GM12873 (cell line): ENCODE data around the gene CNGA1.

ENCODE experiments used
- TF ChIP-seq, protein P1 (sequence below): IDR thresholded peaks from 2 replicates; pipeline ENCODE4 v1.5.1; 2012; ENCODE audit warnings: low read depth, mild to moderate bottlenecking, moderate library complexity, low read length, control low read depth; ENCODE audit not compliant: insufficient read depth; ENCODE audit errors: missing control alignments

The CNGA1 gene

DNA sequence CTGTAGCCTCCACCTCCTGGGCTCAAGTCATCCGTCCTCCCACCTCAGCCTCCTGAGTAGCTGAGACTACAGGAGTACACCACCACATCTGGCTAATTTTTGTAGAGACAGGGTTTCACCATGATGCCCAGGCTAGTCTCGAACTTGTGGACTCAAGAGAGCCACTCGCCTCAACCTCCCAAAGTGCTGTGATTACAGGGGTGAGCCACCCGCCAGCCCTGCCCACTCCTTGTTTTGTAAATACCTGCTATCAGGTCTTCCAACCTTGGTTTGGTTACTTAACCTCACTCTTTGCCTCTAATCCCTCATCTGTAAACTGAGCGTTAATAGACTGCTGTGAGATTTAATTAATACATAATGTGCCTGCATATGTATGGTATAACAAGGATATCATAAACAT is 803 bp downstream of the CNGA1 start:
- TF ChIP-seq, protein P1, sequence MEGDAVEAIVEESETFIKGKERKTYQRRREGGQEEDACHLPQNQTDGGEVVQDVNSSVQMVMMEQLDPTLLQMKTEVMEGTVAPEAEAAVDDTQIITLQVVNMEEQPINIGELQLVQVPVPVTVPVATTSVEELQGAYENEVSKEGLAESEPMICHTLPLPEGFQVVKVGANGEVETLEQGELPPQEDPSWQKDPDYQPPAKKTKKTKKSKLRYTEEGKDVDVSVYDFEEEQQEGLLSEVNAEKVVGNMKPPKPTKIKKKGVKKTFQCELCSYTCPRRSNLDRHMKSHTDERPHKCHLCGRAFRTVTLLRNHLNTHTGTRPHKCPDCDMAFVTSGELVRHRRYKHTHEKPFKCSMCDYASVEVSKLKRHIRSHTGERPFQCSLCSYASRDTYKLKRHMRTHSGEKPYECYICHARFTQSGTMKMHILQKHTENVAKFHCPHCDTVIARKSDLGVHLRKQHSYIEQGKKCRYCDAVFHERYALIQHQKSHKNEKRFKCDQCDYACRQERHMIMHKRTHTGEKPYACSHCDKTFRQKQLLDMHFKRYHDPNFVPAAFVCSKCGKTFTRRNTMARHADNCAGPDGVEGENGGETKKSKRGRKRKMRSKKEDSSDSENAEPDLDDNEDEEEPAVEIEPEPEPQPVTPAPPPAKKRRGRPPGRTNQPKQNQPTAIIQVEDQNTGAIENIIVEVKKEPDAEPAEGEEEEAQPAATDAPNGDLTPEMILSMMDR = no peak

DNA sequence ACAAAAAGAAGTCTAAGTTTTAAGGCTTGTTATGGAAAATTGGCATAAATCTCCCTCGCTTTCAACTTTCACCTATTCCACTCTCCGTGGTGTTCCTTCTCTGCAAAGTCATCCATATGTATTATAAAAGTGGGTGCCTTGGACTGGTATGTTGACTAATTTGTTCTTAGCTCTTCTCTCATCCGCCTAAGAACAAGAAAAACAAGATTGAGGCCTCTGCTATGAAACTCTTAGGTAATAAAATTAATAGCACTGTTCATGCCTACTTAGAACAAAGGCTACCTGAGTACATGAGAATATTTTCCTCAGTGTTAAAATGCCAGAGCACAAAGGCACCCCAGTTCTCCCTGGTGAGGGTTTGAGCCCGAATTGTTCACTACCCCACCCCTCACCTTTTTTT is 1.3 kb downstream of the CNGA1 start:
- TF ChIP-seq, protein P1 = no peak

DNA sequence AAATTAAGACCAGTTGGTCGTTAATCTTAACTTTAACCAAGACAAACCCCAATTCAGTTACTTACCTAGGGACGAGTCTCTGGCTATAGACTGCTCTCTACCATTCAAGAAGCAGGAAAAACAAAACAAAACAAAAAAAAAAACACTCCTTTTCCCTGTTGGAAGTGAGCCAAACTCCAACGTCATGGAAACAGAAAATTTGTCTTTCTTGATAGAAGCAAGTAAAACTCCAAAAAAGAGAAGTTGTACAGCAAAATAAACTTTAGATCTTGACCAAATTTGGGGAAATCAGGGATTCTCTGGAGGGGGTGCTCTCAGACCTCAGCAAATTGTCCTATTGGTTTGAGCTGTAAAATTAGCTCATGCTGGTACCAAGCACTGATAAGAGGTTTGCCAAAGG is 3.7 kb downstream of the CNGA1 start:
- TF ChIP-seq, protein P1 = no peak

DNA sequence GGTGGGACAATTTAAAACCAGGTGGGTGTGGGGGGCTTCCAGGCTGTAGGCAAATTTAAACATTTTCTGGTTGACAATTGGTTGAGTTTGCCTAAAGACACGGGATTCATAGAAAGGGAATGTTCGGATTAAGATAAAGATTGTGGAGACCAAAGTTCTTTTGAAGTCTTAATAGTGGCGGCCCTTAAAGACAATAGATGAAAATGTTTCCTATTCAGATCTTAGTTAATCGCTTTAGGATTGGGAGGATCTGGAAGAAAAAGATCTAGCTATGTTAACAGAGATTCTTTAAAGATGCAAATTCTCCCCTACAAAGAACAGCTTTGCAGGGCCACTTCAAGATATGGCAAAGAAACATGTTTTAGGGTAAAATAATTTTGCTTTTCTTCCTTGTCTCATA is 4.8 kb downstream of the CNGA1 start:
- TF ChIP-seq, protein P1 = no peak

DNA sequence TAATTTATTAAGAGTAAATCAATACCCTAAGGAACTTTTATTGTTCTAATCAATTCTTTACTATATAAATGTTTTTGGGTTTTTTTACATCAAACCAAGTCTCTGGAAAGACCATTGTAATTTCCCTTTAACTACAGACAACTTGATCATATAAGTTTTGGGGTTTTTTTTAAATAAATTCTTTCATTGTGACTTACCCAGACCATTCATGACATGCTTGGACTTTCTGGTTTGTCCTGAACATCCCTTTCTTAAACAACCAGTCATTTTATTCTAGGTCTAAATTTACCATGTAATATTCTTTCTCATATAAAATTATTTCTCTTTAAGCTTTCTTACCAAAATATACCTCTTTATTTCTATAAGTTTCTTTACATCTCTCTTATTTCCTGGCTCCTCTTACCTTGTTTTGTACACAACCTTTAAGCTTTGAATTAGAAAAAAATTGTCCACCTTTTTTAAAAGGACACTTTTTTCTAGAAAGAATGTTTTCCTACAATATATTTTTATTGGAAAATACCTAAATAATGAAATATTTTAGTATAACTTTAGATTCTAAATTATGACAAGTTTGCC is 8.4 kb downstream of the CNGA1 start:
- TF ChIP-seq, protein P1 = no peak

DNA sequence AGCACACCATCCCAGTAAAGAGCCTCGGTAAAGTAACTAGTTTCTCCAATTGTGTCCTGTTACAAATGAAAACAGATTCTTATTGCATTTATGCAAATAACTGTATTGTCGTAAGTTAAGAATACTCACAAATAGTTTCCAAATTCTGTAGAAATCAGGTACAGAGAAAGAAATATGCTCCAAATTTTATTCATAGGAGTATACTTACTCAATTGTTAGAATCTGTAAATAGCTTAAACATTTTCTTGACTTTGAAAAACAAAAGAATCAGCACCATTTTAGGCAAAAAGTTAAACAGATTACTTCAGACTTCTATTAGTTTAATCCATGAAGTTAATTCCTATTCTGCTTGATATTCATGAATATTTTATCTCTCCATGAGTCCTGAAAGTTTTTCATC is 10.7 kb downstream of the CNGA1 start:
- TF ChIP-seq, protein P1 = no peak

DNA sequence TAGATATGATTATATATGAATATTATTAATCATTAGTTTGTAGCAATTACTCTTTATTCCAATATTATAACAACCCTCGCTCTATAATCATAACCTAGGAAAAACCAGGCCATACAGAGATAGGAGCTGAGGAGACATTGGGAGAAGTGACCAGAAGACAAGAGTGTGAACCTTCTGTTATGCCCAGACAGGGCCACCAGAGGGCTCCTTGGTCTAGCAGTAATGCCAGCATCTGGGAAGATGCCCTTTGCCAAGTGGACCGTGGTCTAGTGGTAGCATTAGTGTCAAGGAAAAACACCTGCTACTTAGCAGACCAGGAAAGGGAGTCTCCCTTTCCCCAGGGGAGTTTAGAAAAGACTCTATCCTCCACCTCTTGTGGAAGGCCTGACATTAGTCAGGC is 12.9 kb downstream of the CNGA1 start:
- TF ChIP-seq, protein P1 = peak; percentile 67
